IPS-18c (cell line): ENCODE results near the gene SIRPG.
"Not testable (repeated sequence)": the region's sequence is repeated elsewhere in the genome, so short reads cannot be mapped to it uniquely, and the experiment has no call there.

Experiments used
- H3K4me3 ChIP-seq: 2 replicates; pipeline ENCODE4 v1.7.0; 2013; ENCODE audit warnings: low read depth, mild to moderate bottlenecking, low read length, moderate library complexity; ENCODE audit not compliant: insufficient read depth
- H3K9me3 ChIP-seq: one replicate; pipeline ENCODE4 v1.6.1; 2013; ENCODE audit warnings: mild to moderate bottlenecking, low read length, moderate library complexity; ENCODE audit not compliant: control insufficient read depth, insufficient read depth

Gene SIRPG

GRCh38 chr20:1626528-1627199, 30.9 kb downstream of the SIRPG start:
- no peak overlapping the region for H3K4me3 ChIP-seq

GRCh38 chr20:1625083-1625690, 32.4 kb downstream of the SIRPG start:
- Histone ChIP-seq H3K9me3 (no peaks in the 10 kb centered on the region), H3K4me3 (no peak overlapping the region)

More at GRCh38 chr20:1626528-1627199, 30.9 kb downstream of the SIRPG start:
- H3K9me3 ChIP-seq: no peaks in the 10 kb centered on the region

GRCh38 chr20:1623501-1624205, 33.9 kb downstream of the SIRPG start:
- Histone ChIP-seq H3K4me3 (no peak overlapping the region), H3K9me3 (no peaks in the 10 kb centered on the region)

- Histone ChIP-seq H3K4me3 (no peak overlapping the region), H3K9me3 (no peaks in the 10 kb centered on the region)
Measured at GRCh38 chr20:1622450-1622849, 35.1 kb downstream of the SIRPG start.

GRCh38 chr20:1621316-1621715, 36.3 kb downstream of the SIRPG start:
- H3K4me3 ChIP-seq: no peak overlapping the region
- no peaks in the 10 kb centered on the region for H3K9me3 ChIP-seq

GRCh38 chr20:1619861-1620444, 37.6 kb downstream of the SIRPG start, which contains the start of gene SIRPB1:
SIRPB1 (minus strand) TSS chr20:1620009; CDS start chr20:1619944, 65 bp downstream.
- Histone ChIP-seq H3K4me3 (no peak within 1 kb of the TSS), H3K9me3 (no peaks in the 10 kb centered on the region)

GRCh38 chr20:1618954-1619540, 38.5 kb downstream of the SIRPG start:
- H3K4me3 ChIP-seq: no peak overlapping the region
- no peaks in the 10 kb centered on the region for H3K9me3 ChIP-seq

GRCh38 chr20:1618479-1618878, 39.1 kb downstream of the SIRPG start:
- Histone ChIP-seq H3K4me3 (no peak overlapping the region), H3K9me3 (no peaks in the 10 kb centered on the region)

GRCh38 chr20:1616858-1617434, 40.6 kb downstream of the SIRPG start:
- H3K4me3 ChIP-seq: no peak overlapping the region
- no peaks in the 10 kb centered on the region for H3K9me3 ChIP-seq

- not testable (repeated sequence) for H3K4me3 ChIP-seq
Measured at GRCh38 chr20:1610404-1610803, 47.2 kb downstream of the SIRPG start.

GRCh38 chr20:1608678-1609347, 48.8 kb downstream of the SIRPG start:
- H3K9me3 ChIP-seq, H3K4me3 ChIP-seq: not testable (repeated sequence)

More at GRCh38 chr20:1610404-1610803, 47.2 kb downstream of the SIRPG start:
- H3K9me3 ChIP-seq: not testable (repeated sequence)

- Histone ChIP-seq H3K9me3 (no peaks in the 10 kb centered on the region), H3K4me3 (no peak overlapping the region)
Measured at GRCh38 chr20:1600736-1601135, 56.8 kb downstream of the SIRPG start.

- H3K4me3 ChIP-seq: no peak overlapping the region
- H3K9me3 ChIP-seq: no peaks in the 10 kb centered on the region
Measured at GRCh38 chr20:1595333-1595732, 62.2 kb downstream of the SIRPG start.

GRCh38 chr20:1588533-1589460, 68.8 kb downstream of the SIRPG start:
- Histone ChIP-seq H3K9me3 (no peaks in the 10 kb centered on the region), H3K4me3 (no peak overlapping the region)

GRCh38 chr20:1587781-1588532, 69.6 kb downstream of the SIRPG start:
- H3K4me3 ChIP-seq: no peak overlapping the region
- H3K9me3 ChIP-seq: no peaks in the 10 kb centered on the region
